SH-SY5Y (cell line): Measurements from ENCODE around the gene DYNLT3.

Source experiments
- GATA2 ChIP-seq: IDR thresholded peaks from 2 replicates; pipeline ENCODE4 v1.6.1; 2011; ENCODE audit warnings: mild to moderate bottlenecking, low read depth, low read length
- GATA3 ChIP-seq: IDR thresholded peaks from 2 replicates; pipeline ENCODE4 v1.6.1; 2011; ENCODE audit warnings: low read depth, mild to moderate bottlenecking, low read length, moderate library complexity

DNA sequence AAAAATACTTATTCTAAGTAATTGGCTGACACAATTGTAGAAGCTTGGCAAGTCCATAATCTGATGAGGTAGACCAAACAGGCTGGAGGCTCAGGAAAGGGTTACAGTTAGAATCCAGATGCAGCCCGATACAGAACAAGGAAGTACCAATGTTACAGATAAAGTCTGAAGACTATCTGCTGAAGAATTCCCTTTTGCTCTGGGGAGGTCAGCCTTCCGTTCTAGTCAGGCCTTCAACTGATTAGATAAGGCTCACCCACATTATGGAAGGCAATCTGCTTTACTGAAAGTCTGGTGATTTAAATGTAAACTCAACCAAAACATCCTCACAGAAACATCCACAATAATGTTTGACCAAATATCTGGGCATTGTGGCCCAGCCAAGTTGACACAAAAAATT, 7.4 kb upstream of the DYNLT3 start:
- TF ChIP-seq GATA3 (no peak), GATA2 (no peak)
